ENCODE results near the gene MVB12A.

DNA sequence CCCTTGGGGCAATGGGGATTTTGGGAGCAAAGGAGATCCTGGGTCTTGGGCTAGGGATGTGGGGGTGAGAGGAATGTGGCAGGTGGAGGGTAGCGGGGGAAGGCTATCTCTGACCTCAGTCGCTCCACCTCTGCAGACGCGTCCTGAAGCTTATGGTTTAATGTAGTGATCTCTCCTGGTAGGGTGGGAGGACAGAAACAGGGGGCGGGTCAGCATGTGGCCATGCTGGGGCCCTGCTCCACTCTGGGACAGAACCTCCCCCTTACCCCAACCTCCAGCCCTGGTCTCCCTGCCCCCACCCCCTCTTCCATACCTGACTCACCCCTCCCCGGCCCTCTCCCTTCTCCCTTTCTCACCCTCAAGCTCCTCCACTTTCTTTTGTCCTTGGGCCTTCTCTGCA lies 15.8 kb upstream of the MVB12A start:
- no peak for TF ChIP-seq CEBPB (IDR thresholded peaks at IDR 0.05)
- TF ChIP-seq JUNB (IDR thresholded peaks at IDR 0.05): no peak
